HG02610 (cell line): Measurements from ENCODE around the gene DOCK4.

Experiments
- ATAC-seq: cut with Tn5 transposase; IDR thresholded peaks from one replicate; pipeline ENCODE4 v1.9.1; 2021; ENCODE audit warnings: mild to moderate bottlenecking, moderate library complexity; ENCODE audit not compliant: unreplicated experiment

Gene DOCK4

DNA sequence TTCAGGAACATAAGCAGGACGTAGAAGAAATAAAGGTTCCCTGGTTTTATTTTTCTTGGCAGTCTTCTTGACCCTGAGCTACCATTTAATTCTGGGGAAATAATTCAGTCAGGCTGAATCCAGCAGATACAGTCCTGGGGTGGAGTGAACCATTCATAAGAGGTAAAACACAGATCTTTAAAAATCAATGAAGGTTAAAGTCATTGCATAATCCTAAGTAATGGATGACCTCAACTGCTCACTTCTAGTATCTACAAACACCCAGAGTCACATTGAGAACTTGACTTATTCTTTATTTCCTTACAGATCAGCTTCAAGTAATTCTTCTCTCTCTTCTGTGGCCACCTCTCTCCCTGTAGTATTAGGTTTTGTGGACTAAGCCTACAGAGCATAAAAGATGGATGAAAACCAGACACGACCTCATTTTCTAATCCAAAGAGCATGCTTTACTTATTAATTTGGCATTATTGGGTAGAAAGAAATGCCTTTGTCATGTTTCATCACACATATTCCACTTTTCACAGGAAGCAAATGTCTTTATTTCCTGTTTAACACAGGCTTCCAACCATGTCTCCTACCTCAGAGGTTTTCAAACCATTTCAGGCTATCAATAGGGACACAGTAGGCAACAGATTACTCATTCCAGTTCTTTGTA lies 461.6 kb downstream of the DOCK4 start:
- no peak for ATAC-seq

DNA sequence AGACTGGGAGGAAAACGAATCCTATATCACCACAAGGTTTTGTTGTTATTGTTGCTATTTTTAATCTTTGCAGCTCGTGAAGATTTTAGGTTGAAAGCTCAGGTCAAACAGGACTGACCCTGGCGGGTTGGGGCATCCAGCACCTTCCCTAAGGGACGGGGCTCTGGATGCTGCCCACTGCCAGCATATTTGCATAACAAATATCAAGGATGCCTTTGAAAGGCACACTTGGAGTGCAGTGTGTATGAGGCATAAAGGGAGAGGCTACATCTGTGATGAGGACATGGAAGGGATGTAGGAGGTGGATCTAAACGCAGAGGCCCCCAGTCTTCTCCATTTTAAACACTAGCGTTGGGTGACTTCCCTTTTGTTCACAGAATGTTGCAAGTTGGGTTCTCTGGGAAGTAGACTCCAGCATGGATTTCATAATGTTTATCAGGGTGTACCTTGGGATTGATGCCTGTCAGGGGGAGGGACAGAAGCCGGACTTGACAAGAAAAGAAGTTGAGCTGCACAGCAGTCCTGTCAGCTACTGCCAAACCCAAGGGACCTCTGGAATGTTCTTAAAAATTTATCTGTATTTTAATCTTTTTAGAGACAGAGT lies 462.9 kb downstream of the DOCK4 start:
- no peak for ATAC-seq

DNA sequence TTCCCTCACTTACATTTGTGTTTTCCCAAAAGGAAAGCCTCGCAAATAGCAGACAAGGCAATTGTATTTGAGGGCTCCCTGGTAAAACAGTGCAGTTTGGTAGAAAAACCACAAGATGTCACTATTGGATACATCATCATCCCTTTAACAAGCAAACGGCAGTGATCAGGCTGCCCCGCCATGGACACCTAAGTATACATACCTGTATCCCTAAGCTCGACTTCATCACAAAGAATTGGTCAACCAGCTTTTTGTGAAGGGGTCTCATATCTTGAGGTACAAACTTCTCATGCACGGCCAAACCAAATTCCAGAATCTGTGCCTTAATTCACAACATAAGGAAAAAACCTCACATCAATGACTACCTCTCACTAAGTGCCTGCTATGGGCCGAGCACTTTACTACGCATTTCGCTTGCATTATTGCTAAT lies 464.4 kb downstream of the DOCK4 start:
- peak; percentile 89 for ATAC-seq

DNA sequence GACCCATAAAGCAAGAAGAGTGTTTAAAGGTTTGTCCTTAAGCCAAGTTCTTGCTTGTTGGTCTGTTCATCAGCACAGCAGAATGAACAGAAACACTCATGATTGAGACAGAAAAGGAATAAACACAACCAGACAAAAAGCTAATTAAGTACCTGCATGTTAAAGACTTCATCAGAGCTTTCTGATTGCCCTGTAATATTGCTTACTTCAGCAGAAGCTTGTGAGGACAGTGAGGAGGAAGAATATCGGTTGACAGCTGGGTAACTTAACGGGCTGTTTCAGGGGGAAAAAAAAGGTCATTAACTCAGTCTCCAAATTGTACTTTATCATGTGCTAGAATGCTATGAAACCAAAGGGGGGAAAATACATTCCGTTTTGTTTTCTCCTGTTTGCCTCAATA lies 465.3 kb downstream of the DOCK4 start:
- no peak for ATAC-seq

DNA sequence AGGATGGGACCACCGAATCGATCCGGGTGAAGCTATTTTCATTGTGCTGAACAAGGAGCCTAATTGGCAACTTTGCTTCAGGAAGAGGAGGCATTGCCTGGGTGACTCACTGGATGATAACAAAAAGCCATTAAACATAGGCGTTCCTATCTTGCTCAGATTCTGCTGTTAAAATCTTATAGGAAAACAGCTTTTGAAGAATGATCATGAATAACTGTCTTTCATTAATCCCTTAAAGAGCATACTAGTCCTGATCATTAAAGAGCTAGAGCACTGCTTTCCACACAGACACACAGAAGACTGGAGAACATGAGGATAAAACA lies 469.7 kb downstream of the DOCK4 start:
- ATAC-seq, result no peak

DNA sequence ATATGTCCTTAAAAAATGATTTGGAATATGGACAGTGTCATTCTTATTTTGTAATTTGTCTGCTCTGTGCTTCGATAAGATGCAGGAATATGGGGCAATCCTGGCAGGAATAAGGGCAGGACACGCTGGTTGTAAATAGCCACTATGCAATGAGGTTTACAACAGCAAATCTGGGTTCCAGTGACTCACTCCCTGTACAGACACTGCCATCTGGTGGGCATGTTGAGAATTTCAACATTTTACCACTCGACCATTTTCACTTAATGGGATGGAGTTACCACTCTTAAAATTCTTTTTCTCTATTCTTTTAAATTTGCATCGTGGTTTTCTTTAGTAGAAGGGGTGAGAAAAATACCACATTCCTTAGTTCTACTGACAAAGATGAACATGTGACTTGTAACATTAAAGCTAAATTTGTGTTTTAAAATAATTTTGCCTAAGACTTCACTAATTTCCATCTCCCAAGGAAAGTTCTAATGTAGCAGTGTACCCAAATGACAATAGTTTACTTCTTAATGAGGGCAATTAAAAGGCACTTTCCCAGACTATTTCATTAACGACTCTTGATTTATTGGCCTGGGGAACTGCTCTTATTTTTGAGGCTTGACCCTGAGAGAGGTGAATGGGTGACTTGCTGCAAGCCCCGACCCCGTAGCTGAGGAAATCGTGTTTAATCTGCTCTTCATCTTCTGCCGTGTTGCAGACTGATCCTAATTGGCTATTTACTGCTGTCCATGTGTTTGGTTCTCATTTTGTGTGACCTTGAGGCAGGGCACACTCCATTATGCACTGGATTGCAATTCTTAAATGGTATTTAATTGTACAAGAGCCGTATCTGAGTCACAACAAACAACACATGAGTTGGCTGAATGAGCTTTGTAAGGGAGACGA lies 470.3 kb downstream of the DOCK4 start:
- ATAC-seq, result peak; percentile 70

DNA sequence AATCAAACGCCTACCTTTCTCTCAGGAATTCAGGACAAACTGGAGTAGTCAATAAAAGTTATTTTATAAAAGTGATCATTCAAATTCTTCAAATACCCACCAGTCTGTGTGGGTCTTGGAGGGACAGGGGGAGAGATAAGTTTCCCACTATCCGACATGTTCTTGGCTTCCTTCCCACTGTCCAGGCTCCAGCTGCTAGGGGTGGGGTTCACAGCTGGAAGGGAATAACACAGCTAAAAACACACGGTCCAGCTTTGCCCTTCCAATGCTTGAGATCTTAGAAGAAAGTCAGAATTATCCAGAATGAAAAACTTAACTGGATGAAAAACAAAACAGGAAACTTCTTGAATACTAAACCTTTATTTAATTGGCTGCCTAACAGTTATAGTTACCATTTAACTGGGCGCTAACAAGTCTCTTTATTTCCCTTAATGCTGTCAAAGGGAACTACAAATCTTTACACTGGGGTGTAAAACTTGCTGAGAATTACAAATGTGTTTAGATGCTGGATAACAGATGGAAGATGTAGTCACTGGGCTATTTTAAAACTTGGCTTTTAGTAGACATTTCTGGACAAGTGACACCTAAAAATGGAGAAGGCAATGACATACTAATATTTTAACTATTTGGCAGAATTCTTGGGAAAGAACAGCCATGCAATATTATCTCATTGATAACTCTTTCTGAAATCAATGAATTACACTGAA lies 471.1 kb downstream of the DOCK4 start:
- ATAC-seq, result no peak

DNA sequence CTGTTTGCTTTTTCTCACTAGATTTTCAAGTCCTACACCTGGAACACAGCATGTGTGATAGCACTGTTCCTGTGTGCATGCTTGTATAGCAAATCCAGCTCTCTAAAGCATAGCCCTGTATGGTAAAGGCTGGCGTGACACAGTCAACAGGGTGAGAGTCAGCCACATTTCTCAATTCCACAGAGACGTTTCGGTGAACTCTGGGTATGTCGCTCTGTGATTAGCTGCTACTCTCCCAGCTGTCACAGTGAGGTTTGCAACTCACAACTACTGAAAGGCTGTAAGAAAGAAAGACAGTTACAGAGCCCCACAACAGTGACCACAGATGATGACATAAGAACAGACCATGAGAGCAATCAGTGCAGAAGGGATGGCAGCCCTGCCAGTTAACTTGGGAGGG lies 473.3 kb downstream of the DOCK4 start:
- ATAC-seq, result no peak

DNA sequence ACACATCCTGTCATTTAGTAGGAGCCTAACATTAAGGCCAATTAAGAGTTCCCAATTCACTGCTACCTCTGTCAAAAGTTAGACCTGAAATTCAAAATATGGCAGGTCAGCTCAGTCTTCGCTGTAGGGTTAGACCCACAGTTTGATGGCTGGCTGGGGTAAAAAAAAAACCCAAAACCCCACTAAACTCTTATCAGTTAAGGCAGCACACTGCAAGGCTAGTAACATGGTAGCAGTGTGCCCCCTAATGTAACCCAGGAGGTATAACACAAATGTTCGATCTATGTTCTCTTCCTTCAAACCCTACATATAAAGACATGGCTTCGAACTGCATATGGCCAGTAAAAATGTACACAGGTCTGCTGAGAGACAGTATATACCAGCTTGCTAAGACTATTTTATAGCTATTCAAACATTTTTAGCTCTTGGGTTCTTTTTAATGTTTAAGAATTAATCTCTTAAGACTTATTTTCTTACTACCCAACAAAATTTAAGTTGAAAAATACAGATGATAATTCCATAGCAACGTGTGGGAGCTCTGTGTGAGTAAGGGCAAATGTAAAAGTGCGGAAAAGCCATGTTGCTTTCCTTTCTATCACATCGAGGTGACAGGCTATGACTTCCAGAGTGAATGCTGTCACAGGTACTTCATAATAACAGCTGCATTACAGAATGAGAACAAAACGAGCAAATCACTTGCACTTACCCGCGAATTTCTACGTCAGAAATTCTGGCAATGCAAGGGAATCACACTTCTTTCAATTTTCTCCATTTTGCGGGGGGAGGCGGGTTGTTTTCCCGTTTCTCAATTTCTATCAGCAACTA lies 475.5 kb downstream of the DOCK4 start:
- peak; percentile 38 for ATAC-seq

DNA sequence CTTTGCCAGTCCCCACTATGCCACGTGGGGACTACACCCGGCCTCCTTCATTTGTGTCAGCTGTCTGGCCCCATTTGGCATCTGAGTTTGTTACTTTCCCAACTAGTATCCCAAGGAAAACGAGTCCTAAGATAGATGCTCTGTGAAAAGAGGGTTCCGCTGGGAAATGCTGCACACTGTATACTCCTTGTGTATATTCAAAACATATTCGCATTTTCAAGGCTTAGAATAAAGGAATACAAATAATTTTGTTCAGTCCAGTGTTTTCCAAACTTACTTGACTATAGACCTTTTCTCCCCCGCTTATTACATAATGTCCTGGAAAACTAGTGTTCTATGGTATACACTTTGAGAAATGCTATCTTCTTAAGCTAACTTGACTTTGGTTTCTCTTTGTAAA lies 476.1 kb downstream of the DOCK4 start:
- ATAC-seq, result no peak

DNA sequence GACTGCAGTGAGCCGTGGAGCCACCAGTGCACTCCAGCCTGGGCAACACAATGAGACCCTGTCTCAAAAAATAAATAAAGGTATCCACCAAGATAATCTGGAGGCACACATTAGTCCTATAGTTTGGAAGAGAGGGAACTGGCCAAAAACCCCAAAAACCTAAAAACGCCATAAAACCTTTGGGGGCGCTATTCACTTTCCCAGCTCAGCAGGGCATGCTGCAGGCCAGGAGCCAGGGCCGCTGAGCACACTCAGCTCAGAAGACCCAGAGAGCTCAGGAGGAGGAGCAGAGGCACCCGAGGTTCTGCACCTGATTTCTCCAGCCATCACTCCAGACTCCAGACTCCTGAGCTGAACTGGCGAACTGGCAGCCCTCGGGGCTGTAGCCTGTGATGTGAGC lies 476.7 kb downstream of the DOCK4 start:
- no peak for ATAC-seq

DNA sequence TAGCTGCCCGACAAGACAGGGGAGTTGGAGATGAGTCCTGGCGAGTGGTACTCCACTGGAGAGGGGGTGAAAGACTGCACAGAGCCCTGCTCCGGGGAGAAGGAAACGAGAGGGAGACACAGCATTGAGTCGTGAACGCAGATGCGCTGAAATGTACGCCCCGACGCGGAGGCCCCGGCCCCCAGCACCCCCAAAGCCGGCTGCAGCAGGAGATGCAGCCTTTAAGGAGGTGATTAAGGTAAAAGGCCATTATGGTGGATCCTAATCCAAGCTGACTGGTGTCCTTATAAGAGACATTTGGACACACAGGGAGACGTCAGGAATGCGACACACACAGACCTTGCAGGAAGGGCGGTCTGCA lies 477.6 kb downstream of the DOCK4 start:
- ATAC-seq, result no peak

DNA sequence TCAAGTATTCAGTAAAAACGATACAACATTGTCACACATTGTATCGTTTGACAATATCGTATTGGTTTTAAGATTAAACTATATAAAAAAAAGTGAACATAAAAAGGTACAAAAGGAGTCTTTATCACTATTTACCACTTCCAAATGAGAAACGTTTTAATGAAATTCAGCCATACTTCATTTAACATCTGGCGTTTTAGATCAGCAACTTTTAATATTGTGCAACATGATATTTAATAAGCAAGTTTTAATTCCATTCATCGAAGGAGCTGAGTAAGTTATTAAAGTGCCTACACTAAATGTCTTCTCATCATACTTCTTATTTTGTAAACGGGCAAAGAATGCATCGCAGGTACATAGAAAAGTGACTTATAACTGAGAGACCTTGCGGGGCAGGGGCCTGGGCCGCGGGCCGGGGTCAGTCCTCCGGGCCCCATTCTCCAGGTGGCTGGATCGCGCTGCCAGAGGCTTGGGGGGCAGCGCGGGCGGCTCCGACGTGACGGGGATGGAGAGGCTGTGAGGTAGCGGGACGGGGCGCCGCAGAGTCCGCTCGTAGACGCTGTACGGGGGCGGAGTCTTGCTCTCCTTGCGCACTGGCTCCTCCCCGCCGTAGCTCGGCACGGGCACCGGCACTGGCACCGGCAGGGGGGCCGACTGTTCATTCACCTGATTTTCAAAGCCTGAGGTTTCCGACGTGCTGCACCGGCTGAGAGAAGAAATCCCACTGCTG lies 478.1 kb downstream of the DOCK4 start:
- ATAC-seq, result no peak

DNA sequence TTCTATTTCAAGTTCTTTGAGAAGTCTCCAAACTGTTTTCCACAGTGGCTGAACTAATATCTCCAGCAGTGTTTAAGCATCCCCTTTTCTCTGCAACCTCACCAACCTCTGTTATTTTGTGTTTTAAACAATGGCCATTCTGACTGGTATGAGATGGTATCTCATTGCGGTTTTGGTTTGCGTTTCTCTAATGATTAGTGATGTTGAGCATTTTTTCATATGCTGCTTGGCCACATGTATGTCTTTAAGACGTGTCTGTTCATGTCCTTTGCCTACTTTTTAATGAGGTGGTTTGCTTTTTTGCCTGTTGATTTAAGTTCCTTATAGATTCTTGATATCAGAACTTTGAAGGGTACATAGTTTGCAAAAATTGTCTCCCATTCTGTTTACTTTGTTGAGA lies 487.3 kb downstream of the DOCK4 start:
- ATAC-seq, result no peak

DNA sequence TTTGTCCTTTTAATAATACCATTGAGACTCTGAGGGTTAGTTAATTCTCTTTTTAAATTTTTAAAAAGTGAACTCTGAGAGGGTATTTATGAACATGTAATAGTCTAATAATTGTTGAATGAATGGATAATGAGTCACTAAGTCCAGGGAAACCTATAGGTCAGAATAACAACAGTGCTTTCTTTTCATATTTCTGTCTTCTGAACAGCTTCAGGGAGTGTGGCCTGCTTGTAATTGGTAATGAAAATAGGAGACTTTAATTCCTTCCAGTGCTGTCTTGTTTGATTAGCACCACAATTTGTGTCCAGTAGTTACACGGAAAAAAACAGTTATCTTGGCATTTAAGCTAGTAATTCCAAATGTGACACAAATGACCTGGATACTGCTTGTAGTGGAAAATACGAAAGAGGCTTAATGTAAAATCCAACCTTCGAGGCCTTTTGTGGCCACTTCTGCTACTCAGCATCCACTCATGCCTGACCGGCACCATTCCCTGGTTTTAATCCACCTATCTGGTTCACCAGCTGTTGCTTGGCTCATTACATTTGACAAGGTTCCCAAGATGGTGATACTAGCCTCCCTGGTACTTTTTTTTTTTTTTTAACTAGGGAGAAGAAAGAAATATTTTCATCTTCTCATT lies 494.7 kb downstream of the DOCK4 start:
- ATAC-seq, result no peak

DNA sequence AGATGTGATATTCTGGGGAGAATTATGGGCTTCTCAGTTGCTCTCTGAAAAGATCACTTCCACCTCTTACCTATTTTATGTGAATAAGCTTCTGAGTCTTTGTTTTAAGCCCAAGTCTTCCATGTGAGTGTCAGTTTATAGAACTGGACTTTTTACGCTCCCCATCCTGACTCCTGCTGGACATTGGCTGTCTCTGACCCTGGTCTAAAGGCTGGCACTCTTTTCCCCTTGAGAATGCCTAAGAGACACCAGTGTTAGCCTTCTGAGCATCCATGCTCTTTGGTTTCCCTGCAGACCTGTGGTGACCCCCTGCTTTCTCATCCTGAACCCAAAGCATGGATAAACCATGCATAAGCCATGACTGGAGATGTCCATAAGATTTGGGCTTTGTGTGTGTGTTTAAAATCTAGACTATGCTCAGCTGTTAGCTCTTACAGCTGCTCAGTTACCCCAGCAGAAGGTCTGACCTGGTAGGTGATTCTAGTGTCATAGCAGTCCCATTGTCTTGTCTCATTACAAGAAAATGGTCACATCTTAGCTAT lies 495.3 kb downstream of the DOCK4 start:
- ATAC-seq, result no peak

DNA sequence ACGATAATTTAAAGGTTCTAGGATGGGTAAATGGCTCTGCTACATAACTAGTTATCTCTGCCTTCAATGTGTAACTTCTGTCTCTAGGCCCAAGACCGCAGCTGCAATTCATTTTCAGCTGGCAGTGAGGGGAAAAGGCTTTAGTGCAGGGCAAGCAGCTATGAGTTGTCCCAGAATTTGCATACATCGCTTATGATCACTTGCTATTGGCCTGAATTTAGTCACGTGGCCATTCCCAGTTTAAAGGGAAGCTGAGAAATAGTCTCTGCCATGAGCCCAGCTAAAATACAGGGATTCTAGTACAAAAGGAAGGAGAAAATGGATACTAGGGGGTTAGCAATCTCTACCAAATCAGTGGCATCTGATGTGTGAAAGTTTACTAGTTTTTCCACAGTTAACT lies 498.1 kb downstream of the DOCK4 start:
- ATAC-seq, result no peak

DNA sequence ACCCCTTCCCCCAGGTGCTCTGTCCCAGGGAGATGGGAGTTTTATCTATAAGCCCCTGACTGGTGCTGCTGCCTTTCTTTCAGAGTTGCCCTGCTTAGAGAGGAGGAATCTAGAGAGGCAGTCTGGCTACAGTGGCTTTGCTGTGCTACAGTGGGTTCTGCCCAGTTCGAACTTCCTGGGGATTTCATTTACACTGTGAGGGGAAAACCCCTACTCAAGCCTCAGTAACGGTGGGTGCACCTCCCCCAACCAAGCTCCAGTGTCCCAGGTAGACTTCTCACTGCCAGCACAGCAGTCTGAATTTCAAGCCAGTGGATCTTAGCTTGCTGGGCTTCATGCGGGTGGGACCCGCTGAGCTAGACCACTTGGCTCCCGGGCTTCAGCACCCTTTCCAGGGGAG lies 500.4 kb downstream of the DOCK4 start:
- no peak for ATAC-seq

DNA sequence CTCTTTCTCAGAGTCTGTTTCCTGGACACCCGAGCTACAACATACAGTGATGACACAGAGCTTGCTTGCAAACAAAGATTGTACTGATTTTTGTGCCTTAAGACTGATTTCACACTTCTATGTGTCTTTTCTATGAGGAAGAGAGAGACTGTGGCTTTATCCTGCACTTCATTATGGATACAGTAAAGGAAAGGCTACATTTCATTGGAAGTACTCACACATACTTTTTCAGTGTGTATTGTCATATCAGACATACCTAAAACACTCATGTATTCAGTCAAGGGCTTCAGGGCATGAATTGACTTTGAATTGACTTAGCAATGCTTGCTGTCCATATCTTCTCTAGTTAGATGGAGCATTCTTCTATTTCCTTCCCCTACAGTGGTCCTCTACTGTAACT lies 508.4 kb downstream of the DOCK4 start:
- ATAC-seq, result no peak
